Trophoblast cell (in vitro differentiated cells and primary cell): ENCODE data around the gene RIMS1.

Source experiments
- DNase-seq, 2 donors: peaks; one replicate each; pipeline ENCODE4 v3.0.0-alpha.2; 2016
- H2AFZ ChIP-seq: 2 replicates; pipeline ENCODE4 v1.6.1; 2013; ENCODE audit warnings: low read length, moderate library complexity, mild to moderate bottlenecking; ENCODE audit not compliant: insufficient read depth, poor library complexity
- H2AK5ac ChIP-seq: 2 replicates; pipeline ENCODE4 v1.6.1; 2013; ENCODE audit warnings: mild to moderate bottlenecking, low read length
- H2BK120ac ChIP-seq: 2 replicates; pipeline ENCODE4 v1.6.1; 2013; ENCODE audit warnings: low read length, mild to moderate bottlenecking, moderate library complexity; ENCODE audit not compliant: insufficient read depth, poor library complexity
- H2BK12ac ChIP-seq: 2 replicates; pipeline ENCODE4 v1.6.1; 2013; ENCODE audit warnings: mild to moderate bottlenecking, low read length, moderate library complexity
- H2BK5ac ChIP-seq: 2 replicates; pipeline ENCODE4 v1.6.1; 2013; ENCODE audit warnings: low read length, low read depth, moderate library complexity, mild to moderate bottlenecking; ENCODE audit not compliant: poor library complexity
- H3K14ac ChIP-seq: 2 replicates; pipeline ENCODE4 v1.6.1; 2013; ENCODE audit warnings: mild to moderate bottlenecking, low read length
- H3K18ac ChIP-seq: 2 replicates; pipeline ENCODE4 v1.6.1; 2013; ENCODE audit warnings: mild to moderate bottlenecking, low read length
- H3K23ac ChIP-seq: 2 replicates; pipeline ENCODE4 v1.6.1; 2013; ENCODE audit warnings: low read length
- H3K27ac ChIP-seq: 2 replicates; pipeline ENCODE4 v1.5.1; 2013; ENCODE audit warnings: low read depth, mild to moderate bottlenecking, inconsistent platforms, low read length, moderate library complexity
- H3K27me3 ChIP-seq: 2 replicates; pipeline ENCODE4 v1.6.1; 2013; ENCODE audit warnings: inconsistent platforms, mild to moderate bottlenecking, low read length, moderate library complexity; ENCODE audit not compliant: insufficient read depth
- H3K36me3 ChIP-seq, 2 experiments: 1 replicate in 1 of 2; 2 replicates in 1 of 2; pipeline ENCODE4 v1.6.1; 2013; ENCODE audit warnings: low read length in 2 of 2, mild to moderate bottlenecking in 2 of 2, moderate library complexity in 1 of 2; ENCODE audit not compliant: insufficient read depth in 2 of 2, control insufficient read depth in 1 of 2
- H3K4ac ChIP-seq: 2 replicates; pipeline ENCODE4 v1.6.1; 2013; ENCODE audit warnings: low read depth, mild to moderate bottlenecking, low read length, moderate library complexity
- H3K4me1 ChIP-seq, 2 experiments: 1 replicate in 1 of 2; 2 replicates in 1 of 2; pipeline ENCODE4 v1.6.1; 2013; ENCODE audit warnings: low read length in 2 of 2, mild to moderate bottlenecking in 2 of 2, moderate library complexity in 1 of 2; ENCODE audit not compliant: insufficient read depth in 2 of 2, control insufficient read depth in 1 of 2
- H3K4me2 ChIP-seq: 2 replicates; pipeline ENCODE4 v1.6.1; 2013; ENCODE audit warnings: inconsistent platforms, mild to moderate bottlenecking, low read length, moderate library complexity
- H3K4me3 ChIP-seq: 2 replicates; pipeline ENCODE4 v1.5.1; 2013; ENCODE audit warnings: mild to moderate bottlenecking, low read depth, low read length, inconsistent platforms
- H3K79me1 ChIP-seq: one replicate; pipeline ENCODE4 v1.6.1; 2013; ENCODE audit warnings: low read length
- H3K79me2 ChIP-seq: 2 replicates; pipeline ENCODE4 v1.6.1; 2013; ENCODE audit warnings: low read length, mild to moderate bottlenecking; ENCODE audit not compliant: control insufficient read depth, insufficient read depth, poor library complexity
- H3K9ac ChIP-seq: 2 replicates; pipeline ENCODE4 v1.6.1; 2013; ENCODE audit warnings: mild to moderate bottlenecking, low read length
- H3K9me3 ChIP-seq: 2 replicates; pipeline ENCODE4 v1.6.1; 2013; ENCODE audit warnings: low read depth, mild to moderate bottlenecking, control low read depth, inconsistent platforms, low read length; ENCODE audit not compliant: insufficient read depth
- H4K12ac ChIP-seq: 2 replicates; pipeline ENCODE4 v1.6.1; 2013; ENCODE audit warnings: low read depth, mild to moderate bottlenecking, low read length, moderate library complexity
- H4K8ac ChIP-seq: 2 replicates; pipeline ENCODE4 v1.6.1; 2013; ENCODE audit warnings: low read depth, mild to moderate bottlenecking, low read length, moderate library complexity
- H4K91ac ChIP-seq: one replicate; pipeline ENCODE4 v1.6.1; 2013; ENCODE audit warnings: low read depth, mild to moderate bottlenecking, low read length, moderate library complexity
- WGBS: extraction: QIAGEN DNeasy Blood & Tissue Kit; methylation state at CpG from one replicate; pipeline ENCODE4 v1.1.7; 2013; ENCODE audit warnings: missing lambda C conversion rate; ENCODE audit not compliant: insufficient read length, insufficient coverage; ENCODE audit errors: extremely low coverage; 5-methylcytosine and 5-hydroxymethylcytosine counted together

The RIMS1 gene

DNA sequence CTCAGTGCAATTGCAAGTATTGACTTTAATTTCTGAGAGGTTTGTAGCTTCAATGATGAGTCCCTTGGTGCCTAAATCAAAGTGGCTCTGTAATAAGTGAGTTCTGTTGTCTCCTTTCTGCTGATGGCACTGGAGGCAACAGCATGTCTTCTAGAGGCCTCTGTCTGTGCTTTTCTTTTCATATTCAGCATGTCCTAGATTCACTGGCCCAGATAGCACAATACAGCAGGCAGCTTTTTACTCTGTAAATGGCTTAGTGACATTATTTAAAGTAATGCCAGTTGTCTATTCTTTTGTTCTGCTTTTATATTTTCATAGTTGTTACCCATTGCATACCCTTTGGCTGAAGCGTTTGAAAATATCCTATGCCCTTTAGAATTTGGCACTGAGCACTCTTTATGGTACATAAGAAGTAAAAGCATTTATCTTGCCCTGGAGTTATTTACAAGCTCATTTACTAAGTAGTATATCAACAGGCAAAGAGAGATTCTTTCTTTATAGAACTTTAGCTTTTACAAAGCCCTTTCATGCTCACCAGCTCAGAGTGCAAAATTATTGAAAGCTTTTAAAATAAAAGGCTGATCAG, 464.0 kb downstream of the RIMS1 start:
- no peaks in the 10 kb centered on the region for H3K4me1 ChIP-seq
- H3K4me2 ChIP-seq: no peak overlapping the region

GRCh38 chr6:72363844-72364740, 477.7 kb downstream of the RIMS1 start:
- H2AFZ ChIP-seq: no peak overlapping the region

More for the DNA sequence above, 464.0 kb downstream of the RIMS1 start:
- no peak overlapping the region for H3K4ac ChIP-seq
- no peak overlapping the region for H3K23ac ChIP-seq
- H3K14ac ChIP-seq: no peak overlapping the region
- no peaks in the 10 kb centered on the region for H3K9me3 ChIP-seq
- no peaks in the 10 kb centered on the region for H3K79me1 ChIP-seq
- DNase-seq: no peak
- H4K8ac ChIP-seq: no peak overlapping the region
- no peak overlapping the region for H2BK12ac ChIP-seq
- H3K4me3 ChIP-seq: no peak overlapping the region
- H4K91ac ChIP-seq: no peak overlapping the region
- H2BK5ac ChIP-seq: no peak overlapping the region
- H3K27ac ChIP-seq: no peak overlapping the region
- no peak overlapping the region for H2AFZ ChIP-seq
- H3K79me2 ChIP-seq: no peaks in the 10 kb centered on the region
- H3K18ac ChIP-seq: no peak overlapping the region
- no peaks in the 10 kb centered on the region for H3K36me3 ChIP-seq
- no peaks in the 10 kb centered on the region for H3K27me3 ChIP-seq
- no peak overlapping the region for H2BK120ac ChIP-seq
- no peak overlapping the region for H2AK5ac ChIP-seq
- H3K9ac ChIP-seq: no peak overlapping the region
- no CpG with 5 or more reads among the region's 1 CpG for WGBS
- no peak overlapping the region for H4K12ac ChIP-seq

DNA sequence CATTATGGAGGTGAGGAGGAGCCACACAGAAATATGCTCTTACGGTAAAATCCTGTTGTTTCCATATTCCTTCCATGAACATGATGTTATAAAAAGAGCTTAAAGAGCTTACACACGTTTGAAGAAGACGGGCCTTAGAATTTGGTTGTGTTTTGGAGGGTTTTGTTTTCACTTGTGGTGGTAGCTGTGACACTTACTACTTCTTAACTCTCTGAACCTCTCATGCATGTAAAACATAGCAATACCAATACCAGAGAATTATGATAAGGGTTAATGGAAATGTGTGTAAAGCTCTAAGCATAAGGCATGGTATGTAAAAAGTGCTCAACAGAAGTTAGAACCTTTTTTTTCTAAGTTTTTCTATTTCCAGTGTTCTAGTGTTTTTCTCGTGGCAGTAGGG, 479.4 kb downstream of the RIMS1 start:
- Histone ChIP-seq H3K18ac (no peak overlapping the region), H3K14ac (no peak overlapping the region), H4K12ac (no peak overlapping the region), H3K4me3 (no peak overlapping the region), H3K9ac (no peak overlapping the region), H2BK12ac (no peak overlapping the region), H3K4me1 (no peaks in the 10 kb centered on the region), H3K79me1 (no peaks in the 10 kb centered on the region), H3K4me2 (no peak overlapping the region), H3K36me3 (no peaks in the 10 kb centered on the region), H2BK5ac (no peak overlapping the region), H3K27ac (no peak overlapping the region), H2BK120ac (no peak overlapping the region), H4K8ac (no peak overlapping the region), H3K79me2 (no peaks in the 10 kb centered on the region), H2AK5ac (no peak overlapping the region), H3K23ac (no peak overlapping the region), H3K27me3 (no peaks in the 10 kb centered on the region), H3K9me3 (no peaks in the 10 kb centered on the region), H3K4ac (no peak overlapping the region), H4K91ac (no peak overlapping the region), H2AFZ (no peak overlapping the region)
- no CpG with 5 or more reads among the region's 4 CpGs for WGBS
- DNase-seq: no peak

More at GRCh38 chr6:72363844-72364740, 477.7 kb downstream of the RIMS1 start:
- no peak overlapping the region for H4K12ac ChIP-seq
- no peak overlapping the region for H4K91ac ChIP-seq
- H3K36me3 ChIP-seq: no peaks in the 10 kb centered on the region
- no peak overlapping the region for H3K27ac ChIP-seq
- no peak overlapping the region for H2BK120ac ChIP-seq
- no peaks in the 10 kb centered on the region for H3K4me1 ChIP-seq
- no peaks in the 10 kb centered on the region for H3K27me3 ChIP-seq
- H3K79me2 ChIP-seq: no peaks in the 10 kb centered on the region
- WGBS: no CpG with 5 or more reads among the region's 7 CpGs
- no peak overlapping the region for H3K9ac ChIP-seq
- no peak overlapping the region for H3K23ac ChIP-seq
- no peak overlapping the region for H3K18ac ChIP-seq
- H3K9me3 ChIP-seq: no peaks in the 10 kb centered on the region
- H3K4me3 ChIP-seq: no peak overlapping the region
- no peak overlapping the region for H3K14ac ChIP-seq
- H2BK12ac ChIP-seq: no peak overlapping the region
- H3K4ac ChIP-seq: no peak overlapping the region
- peak in 1 of 2 donors; percentile 1 for DNase-seq
- H4K8ac ChIP-seq: no peak overlapping the region
- no peak overlapping the region for H2AK5ac ChIP-seq
- H2BK5ac ChIP-seq: no peak overlapping the region
- H3K4me2 ChIP-seq: no peak overlapping the region
- H3K79me1 ChIP-seq: no peaks in the 10 kb centered on the region

DNA sequence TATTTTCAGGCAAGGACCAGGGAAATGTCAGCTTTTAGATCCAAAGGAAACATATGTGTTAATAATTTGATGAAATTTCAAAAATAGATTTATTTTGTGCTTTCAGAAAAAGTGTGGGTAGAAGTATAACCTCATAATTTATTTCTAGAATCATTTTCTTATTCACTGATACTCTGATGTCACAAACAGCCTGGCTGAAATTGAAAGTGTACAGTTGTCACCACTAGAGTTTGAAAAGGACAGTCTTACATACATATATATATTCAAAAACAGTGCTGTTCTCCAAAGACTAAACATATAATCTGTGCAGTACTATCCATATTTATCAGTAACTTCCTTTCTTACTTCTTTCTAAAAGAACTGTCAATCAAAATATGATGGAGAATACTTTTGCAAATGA, 481.1 kb downstream of the RIMS1 start:
- no peak overlapping the region for H3K4me2 ChIP-seq
- no peak overlapping the region for H2BK120ac ChIP-seq

More for the DNA sequence above, 481.1 kb downstream of the RIMS1 start:
- no peak overlapping the region for H2BK12ac ChIP-seq
- H4K91ac ChIP-seq: no peak overlapping the region
- H3K23ac ChIP-seq: no peak overlapping the region
- no peaks in the 10 kb centered on the region for H3K27me3 ChIP-seq
- no peak overlapping the region for H2AK5ac ChIP-seq
- H3K79me2 ChIP-seq: no peaks in the 10 kb centered on the region
- no peak overlapping the region for H4K8ac ChIP-seq
- H3K14ac ChIP-seq: no peak overlapping the region
- H4K12ac ChIP-seq: no peak overlapping the region
- no peak overlapping the region for H2AFZ ChIP-seq
- DNase-seq: no peak
- no peaks in the 10 kb centered on the region for H3K4me1 ChIP-seq
- H3K27ac ChIP-seq: no peak overlapping the region
- no peak overlapping the region for H3K4me3 ChIP-seq
- no peaks in the 10 kb centered on the region for H3K9me3 ChIP-seq
- H3K4ac ChIP-seq: no peak overlapping the region
- no peak overlapping the region for H3K9ac ChIP-seq
- no peak overlapping the region for H3K18ac ChIP-seq
- H3K36me3 ChIP-seq: no peaks in the 10 kb centered on the region
- H2BK5ac ChIP-seq: no peak overlapping the region
- no peaks in the 10 kb centered on the region for H3K79me1 ChIP-seq
